ENCODE results near the gene SPRYD3.
"Not testable (repeated sequence)": the region's sequence is repeated elsewhere in the genome, so short reads cannot be mapped to it uniquely, and the experiment has no call there.

SPRYD3 gene

GRCh38 chr12:53049571-53050318 is 29.4 kb downstream of the SPRYD3 start, which contains the start of gene TNS2:
Gene TNS2 (plus strand): TSS chr12:53050065. CDS start chr12:53050186, 121 bp downstream.
- DNase-seq: peak; percentile 77

- peak; percentile 25 for DNase-seq
Measured at GRCh38 chr12:53048780-53049401, 30.3 kb downstream of the SPRYD3 start.

GRCh38 chr12:53048033-53048779 is 31.0 kb downstream of the SPRYD3 start:
- peak; percentile 48 for DNase-seq

GRCh38 chr12:53047221-53048032 is 31.8 kb downstream of the SPRYD3 start:
- peak; percentile 94 for DNase-seq

GRCh38 chr12:53046655-53047220 is 32.5 kb downstream of the SPRYD3 start:
- peak; percentile 94 for DNase-seq

- DNase-seq: no peak
Measured at GRCh38 chr12:53045696-53046045, 33.5 kb downstream of the SPRYD3 start.

GRCh38 chr12:53044896-53045695 is 34.1 kb downstream of the SPRYD3 start:
- no peak for DNase-seq

- DNase-seq: peak; percentile 47
Measured at GRCh38 chr12:53044052-53044581, 35.1 kb downstream of the SPRYD3 start.

GRCh38 chr12:53042607-53043454 is 36.4 kb downstream of the SPRYD3 start:
- DNase-seq: no peak

- no peak for DNase-seq
Measured at GRCh38 chr12:53039851-53040250, 39.3 kb downstream of the SPRYD3 start.

GRCh38 chr12:53036802-53037201 is 42.4 kb downstream of the SPRYD3 start:
- DNase-seq: no peak

GRCh38 chr12:53034459-53034858 is 44.7 kb downstream of the SPRYD3 start:
- no peak for DNase-seq

- not testable (repeated sequence) for DNase-seq
Measured at GRCh38 chr12:53033832-53034231, 45.4 kb downstream of the SPRYD3 start.

- DNase-seq: no peak
Measured at GRCh38 chr12:53031616-53032015, 47.6 kb downstream of the SPRYD3 start.

- DNase-seq: not testable (repeated sequence)
Measured at GRCh38 chr12:53027014-53027413, 52.2 kb downstream of the SPRYD3 start.

- no peak for DNase-seq
Measured at GRCh38 chr12:53025250-53025649, 53.9 kb downstream of the SPRYD3 start.

- DNase-seq: no peak
Measured at GRCh38 chr12:53014709-53015108, 64.5 kb downstream of the SPRYD3 start.
